Measurements from ENCODE around the gene TNFRSF8. TPM values are rescaled to one million over a fixed set of nuclear protein-coding genes. Genes with fewer than 3 reads are reported as not detected.

Gene TNFRSF8
- total and polyA plus RNA-seq, 9 of the 15 experiments (the other 6 are each of a cell fraction or from before 2014, with no cell fraction given): 3.5 to 38.4 (median 17.1) TPM

GRCh38 chr1:12173041-12173509 lies 110.0 kb downstream of the TNFRSF8 start:
- DNase-seq (ENCODE audit: extremely low read depth in 1 of 4, low spot score in 3 of 4) (peak in 1 of 4 experiments; percentile 32), ATAC-seq (no peak), FAIRE-seq (peak; percentile 57)
- no peak overlapping the region for H2AFZ ChIP-seq (ENCODE audit: low read depth, low read length)
- POLR2A ChIA-PET: interaction anchor here (0.7 to 1.8 kb wide), 4 partner anchors 9 to 17 kb away, joined by 3 to 7 read pairs (median 3); no protein-coding TSS in a partner anchor
- peaks cover 44 to 48% of the 10 kb centered on the region in 2 experiments for H3K4me1 ChIP-seq (replicated peaks in 1 of 2; ENCODE audit: control insufficient read depth in 2 of 2, insufficient read depth in 2 of 2, low read length in 2 of 2)
- WGBS (ENCODE audit: insufficient coverage, low coverage, missing lambda C conversion rate): 28% methylated on average over 3 of the region's 3 CpGs
- H3K9me1 ChIP-seq (ENCODE audit: control insufficient read depth, insufficient read depth, low read length): peaks cover 5% of the 10 kb centered on the region
- no peaks in the 10 kb centered on the region for H3K9me3 ChIP-seq (replicated peaks; ENCODE audit: control insufficient read depth, insufficient read depth, low read depth, low read length)
- peak overlapping the region in 1 of 2 experiments; percentile 73; a peak in 1 of 4 replicates for H3K9ac ChIP-seq (ENCODE audit: insufficient read depth in 1 of 2, low read depth in 2 of 2, low read length in 2 of 2)
- H4K20me1 ChIP-seq (replicated peaks; ENCODE audit: control insufficient read depth, insufficient read depth, low read length): peaks cover 34% of the 10 kb centered on the region
- H3K4me3 ChIP-seq: no peak overlapping the region
- intact Hi-C loops (cut with micrococcal nuclease) (no loop called here), in situ Hi-C loops (cut with MboI) (no loop called here)
- H3K79me2 ChIP-seq (ENCODE audit: control insufficient read depth, insufficient read depth, low read length): peaks cover 79% of the 10 kb centered on the region
- H3K36me3 ChIP-seq (ENCODE audit: control insufficient read depth, insufficient read depth, low read length): peaks cover 28% of the 10 kb centered on the region; the same call in 2 of the 3 replicates
- no peak overlapping the region; the same call in 2 of the 3 replicates for H3K27ac ChIP-seq (ENCODE audit: extremely low read depth, low read depth, low read length)
- CTCF ChIA-PET (ENCODE audit: low intra/inter-chr PET ratio): no interaction called here
- H3K4me2 ChIP-seq (ENCODE audit: insufficient read depth, low read length): peak overlapping the region; percentile 15; the same call in 1 of the 2 replicates
- no peaks in the 10 kb centered on the region for H3K27me3 ChIP-seq (ENCODE audit: control insufficient read depth in 2 of 2, insufficient read depth in 2 of 2, low read length in 2 of 2)
- BruUV-seq (replicated peaks): no TSS peak
- TF ChIP-seq RBM39 (optimal IDR thresholded peaks at IDR 0.05; ENCODE audit: low read depth, low read length): no peak
- no peak for TF ChIP-seq RBM15 (IDR thresholded peaks at IDR 0.05; ENCODE audit: insufficient read depth, low read length)
- TF ChIP-seq ZNF282 (CRISPR knock-in tag; IDR thresholded peaks at IDR 0.05): no peak
- TF ChIP-seq KAT7 (CRISPR knock-in tag; IDR thresholded peaks at IDR 0.05; ENCODE audit: borderline replicate concordance): no peak
- TF ChIP-seq ZNF699 (CRISPR knock-in tag; IDR thresholded peaks at IDR 0.05; ENCODE audit: insufficient replicate concordance): no peak
- TF ChIP-seq ZNF778 (CRISPR knock-in tag; IDR thresholded peaks at IDR 0.05): no peak
- no peak for TF ChIP-seq CREB3L1 (IDR thresholded peaks at IDR 0.05; ENCODE audit: borderline replicate concordance, low read depth)
- TF ChIP-seq EHMT2 (IDR thresholded peaks at IDR 0.05): no peak
- TF ChIP-seq RFX5 (IDR thresholded peaks at IDR 0.05; ENCODE audit: low read depth, low read length): no peak
- no peak for TF ChIP-seq MBD2 (IDR thresholded peaks at IDR 0.05; ENCODE audit: borderline replicate concordance, low read depth)
- no peak for TF ChIP-seq MBD1 (CRISPR knock-in tag; IDR thresholded peaks at IDR 0.05)
- TF ChIP-seq PTBP1 (IDR thresholded peaks at IDR 0.05; ENCODE audit: low read depth, low read length): 0 out of 2 replicates have a peak, but pooled peaks have one; percentile 77
- no peak for TF ChIP-seq ZNF263 (CRISPR knock-in tag; IDR thresholded peaks at IDR 0.05; ENCODE audit: borderline replicate concordance)
- TF ChIP-seq ZNF511 (CRISPR knock-in tag; IDR thresholded peaks at IDR 0.05): no peak
- TF ChIP-seq RCOR1 (IDR thresholded peaks at IDR 0.05; ENCODE audit: borderline replicate concordance in 1 of 2, low read depth in 2 of 2, low read length in 2 of 2): peak; percentile 48 to 87; a peak in 3 of 4 replicates
- TF ChIP-seq CTCFL (IDR thresholded peaks at IDR 0.05; ENCODE audit: borderline replicate concordance, insufficient read depth, low read depth, low read length, poor library complexity, severe bottlenecking): no peak
